Activated gamma-delta T cell treated with Interleukin-2 at 50 U/mL for 16 hours (primary cell): ENCODE measurements around the gene NRK.
"Not testable (repeated sequence)": the region's sequence is repeated elsewhere in the genome, so short reads cannot be mapped to it uniquely, and the experiment has no call there.

Source experiments
- DNase-seq: peaks from one replicate; pipeline ENCODE4 v3.0.0-alpha.2; 2020

Gene NRK

DNA sequence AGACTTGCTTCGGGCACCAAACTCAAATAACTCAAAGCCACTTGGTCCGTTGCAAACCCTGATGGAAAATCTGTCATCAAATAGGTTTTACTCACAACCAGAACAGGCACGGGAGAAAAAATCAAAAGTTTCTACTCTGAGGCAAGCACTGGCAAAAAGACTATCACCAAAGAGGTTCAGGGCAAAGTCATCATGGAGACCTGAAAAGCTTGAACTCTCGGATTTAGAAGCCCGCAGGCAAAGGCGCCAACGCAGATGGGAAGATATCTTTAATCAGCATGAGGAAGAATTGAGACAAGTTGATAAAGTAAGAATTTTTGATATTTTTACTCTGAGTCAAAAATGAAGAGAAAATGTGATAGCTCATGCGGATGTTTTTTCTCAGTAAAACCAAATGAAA, 87.2 kb downstream of the NRK start:
- no peak for DNase-seq

DNA sequence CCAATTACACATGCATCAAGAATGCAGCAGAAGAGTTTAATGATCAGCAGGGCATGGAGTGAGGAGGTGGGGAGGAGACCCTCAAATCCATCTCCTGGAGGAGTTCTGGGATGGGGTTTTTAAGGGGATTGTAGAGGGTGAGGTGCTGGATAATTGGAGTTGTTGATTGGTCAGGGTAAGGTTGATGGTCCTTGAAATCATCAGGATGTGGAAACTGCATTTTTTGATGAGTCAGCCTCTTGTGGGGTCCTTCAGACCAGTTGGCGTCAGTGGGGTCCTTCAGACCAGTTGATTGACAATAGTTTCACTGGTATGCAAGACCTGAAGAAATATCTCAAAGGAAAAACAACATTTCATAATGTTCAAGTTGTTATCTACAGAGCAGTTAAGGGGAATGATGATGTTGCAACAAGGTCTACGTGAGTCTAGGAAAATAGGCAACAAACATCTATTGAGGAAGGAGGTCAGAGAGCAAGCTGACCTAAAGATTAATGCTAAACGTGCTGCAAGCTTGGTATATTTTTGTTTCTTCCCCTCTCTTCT, 88.3 kb downstream of the NRK start:
- no peak for DNase-seq

DNA sequence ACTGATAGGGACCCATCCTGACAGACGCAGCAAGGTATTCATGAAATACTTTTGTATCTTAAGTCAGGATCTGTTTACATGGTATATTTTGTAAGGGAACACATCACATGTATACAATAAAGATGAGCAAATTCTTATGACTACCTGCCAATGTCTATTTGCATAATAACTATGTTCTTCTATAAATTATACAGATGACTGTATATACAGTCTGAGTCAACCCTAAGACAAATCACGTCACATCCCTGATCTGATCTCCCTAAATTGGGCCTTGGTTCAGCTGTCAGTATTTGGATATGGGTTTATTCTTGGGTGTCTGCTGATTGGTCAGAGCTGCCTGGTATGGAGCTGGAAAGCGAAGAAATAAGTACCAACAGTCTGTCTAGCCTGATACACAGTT, 122.9 kb downstream of the NRK start:
- DNase-seq: no peak

DNA sequence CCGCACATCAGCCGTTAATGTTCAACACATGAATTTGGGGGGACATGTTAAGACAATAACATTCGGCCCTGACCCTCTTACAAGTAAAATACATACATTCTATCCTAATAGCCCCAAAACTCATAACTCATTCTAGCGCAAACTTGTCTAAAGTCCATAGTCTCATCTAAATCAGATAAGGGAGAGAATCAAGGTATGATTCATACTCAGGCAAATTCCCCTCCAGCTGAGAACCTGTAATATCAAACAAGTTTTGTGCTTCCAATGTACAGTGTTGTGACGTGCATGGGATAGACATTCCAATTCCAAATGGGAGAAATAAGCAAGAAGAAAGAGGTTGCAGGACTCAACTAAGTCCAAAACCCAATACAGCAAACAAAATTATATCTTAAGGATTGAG, 147.1 kb downstream of the NRK start:
- DNase-seq: no peak

DNA sequence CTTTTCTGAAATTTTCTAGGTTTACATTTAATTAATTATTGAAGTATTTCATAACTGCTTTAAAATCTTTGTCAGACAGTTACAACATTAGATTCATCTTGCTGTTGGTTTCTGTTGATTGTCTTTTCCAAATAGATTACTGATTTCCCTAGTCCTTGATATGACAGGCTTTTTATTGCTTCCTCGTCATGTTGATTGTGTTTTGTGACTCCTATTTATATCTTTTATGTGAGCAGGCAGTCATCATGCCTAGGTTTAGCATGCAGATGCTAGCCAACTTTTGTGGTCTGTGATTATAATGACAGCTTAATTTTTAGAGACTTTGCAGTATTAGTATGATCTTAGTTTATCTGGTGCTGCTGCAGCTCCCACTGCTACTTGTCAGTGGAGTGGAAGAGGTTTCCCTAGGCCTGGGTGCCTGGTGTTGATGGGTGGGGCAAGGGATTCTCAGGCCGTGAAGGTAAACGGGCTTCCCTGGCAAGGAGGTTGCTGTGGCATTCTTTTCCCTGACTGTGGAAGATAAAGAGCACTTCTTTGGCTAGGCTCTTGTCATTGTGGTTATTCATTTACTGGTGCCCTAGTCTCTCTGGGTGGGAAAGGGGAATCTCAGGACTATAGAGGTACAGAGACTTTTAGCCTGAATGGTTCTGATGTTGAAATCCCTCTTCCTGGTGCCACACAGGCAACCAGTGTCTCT, 150.5 kb downstream of the NRK start:
- no peak for DNase-seq

DNA sequence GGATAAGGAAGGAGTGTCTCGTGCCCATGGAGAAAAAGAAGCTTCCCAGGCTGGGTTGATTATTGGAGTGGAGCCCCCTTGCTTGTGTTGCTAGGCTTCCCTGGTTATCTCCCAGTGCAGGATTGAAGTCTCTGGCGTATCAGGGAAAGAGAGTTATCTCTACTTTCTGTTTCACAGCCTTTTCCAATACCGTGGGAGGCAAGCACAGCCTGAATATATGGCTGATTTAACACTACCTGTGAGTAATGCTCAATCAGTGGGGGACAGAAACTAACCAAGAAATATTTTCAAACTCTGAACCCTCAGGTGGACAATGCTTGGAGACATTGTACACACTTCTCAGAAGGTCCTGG, 151.0 kb downstream of the NRK start:
- DNase-seq: no peak

DNA sequence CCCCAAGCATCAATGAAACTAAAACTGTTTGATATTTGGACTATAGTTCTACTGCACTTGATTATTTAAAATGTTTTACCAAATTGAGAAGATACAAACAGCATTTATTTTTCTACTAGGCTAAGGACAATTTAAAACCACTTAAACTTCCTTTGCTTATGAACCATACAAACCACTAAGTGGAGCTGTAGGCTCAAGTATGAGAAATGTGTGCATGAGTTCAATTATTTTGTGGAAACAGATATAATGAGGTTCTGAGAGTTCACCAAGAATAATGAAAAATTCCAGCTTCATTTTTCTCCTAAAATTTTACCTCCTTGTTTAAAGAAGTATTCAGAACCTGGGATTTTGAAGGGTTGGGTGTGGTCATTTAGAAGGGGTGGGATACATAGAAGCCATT, 153.0 kb downstream of the NRK start:
- DNase-seq: no peak

DNA sequence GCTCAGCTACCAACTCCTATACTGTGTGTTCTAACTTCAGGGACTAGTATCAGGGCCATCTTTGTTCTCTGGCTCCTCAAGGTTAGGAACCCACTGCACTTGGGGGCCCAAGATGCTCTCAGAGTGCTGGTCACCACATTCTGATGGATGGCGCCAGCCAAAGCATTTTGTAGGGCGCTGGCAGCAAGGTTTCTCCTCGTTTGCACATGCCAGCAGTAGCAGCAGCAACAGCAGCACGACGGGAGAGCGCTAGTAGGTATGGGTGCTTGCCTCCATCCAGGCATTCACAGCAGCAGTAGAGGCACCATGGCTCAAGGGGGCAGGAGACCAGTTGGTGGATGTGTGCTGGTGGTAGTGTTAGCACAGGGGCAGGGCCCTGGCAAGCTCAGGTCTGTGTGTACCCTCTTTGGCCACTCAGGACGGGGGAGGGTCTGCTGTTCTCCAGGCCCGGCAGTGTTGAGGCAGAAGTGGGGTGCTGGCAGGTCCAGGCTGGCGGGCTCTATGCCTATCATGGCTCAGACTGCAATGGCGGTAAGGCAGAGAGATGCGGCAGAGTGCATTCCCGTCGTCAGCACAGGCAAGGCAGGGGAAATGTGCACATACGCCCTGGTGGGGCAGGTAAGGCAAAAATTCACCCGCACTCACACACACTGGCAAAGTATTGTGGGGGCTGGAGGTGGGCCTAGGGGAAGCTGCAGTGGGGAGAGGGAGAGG, 159.6 kb downstream of the NRK start:
- DNase-seq: no peak

DNA sequence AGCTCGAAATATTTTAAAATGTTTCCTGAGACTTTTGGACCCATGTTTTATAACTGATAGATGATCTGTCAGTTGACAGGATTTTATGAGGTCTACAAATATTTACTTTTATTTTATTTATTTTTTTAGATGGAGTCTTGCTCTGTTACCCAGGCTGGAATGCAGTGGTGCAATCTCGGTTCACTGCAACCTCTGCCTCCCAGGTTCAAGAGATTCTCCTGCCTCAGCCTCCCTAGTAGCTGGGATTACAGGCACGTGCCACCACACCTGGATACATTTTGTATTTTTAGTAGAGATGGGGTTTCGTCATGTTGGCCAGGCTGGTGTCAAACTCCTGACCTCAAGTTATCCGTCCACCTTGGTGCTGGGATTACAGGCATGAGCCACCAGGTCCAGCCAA, 166.1 kb downstream of the NRK start:
- DNase-seq: not testable (repeated sequence)

DNA sequence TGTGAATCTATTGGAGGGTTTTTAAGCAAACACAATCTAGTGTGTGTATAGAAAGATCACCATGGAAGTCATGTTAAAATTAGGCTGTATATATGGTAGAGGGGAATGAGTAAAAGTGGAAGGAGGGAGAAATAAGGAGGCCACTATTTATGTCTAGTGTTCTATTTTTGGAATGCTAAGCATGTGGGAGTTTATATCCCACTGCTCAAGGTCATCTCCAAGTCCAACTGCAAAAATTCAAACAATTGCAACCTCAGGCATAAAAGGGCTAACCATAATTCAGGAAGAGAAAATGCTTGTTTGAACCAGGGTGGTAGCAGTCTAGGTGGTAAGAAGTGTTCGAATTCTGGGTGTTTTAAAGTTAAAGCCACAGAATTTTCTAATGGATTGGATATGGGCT, 177.0 kb downstream of the NRK start:
- DNase-seq: no peak

DNA sequence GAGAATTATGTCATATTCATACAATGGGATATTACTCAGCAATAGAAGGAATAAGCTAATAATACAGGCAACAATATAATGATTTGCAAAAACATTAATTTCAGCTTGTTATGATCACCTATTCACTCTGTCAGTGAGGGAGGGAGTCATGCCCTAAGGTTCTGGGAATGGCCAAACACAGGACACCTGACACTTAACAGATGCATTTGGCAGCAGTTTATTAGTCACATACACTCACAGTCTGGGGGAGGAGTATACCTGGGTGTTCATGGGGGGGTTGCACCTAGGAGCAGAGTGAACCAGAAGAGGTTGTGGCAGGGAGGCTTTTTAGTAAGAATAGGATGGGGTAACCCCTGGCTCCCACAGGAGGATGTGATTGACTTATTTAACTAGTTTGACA, 177.9 kb downstream of the NRK start:
- DNase-seq: no peak

DNA sequence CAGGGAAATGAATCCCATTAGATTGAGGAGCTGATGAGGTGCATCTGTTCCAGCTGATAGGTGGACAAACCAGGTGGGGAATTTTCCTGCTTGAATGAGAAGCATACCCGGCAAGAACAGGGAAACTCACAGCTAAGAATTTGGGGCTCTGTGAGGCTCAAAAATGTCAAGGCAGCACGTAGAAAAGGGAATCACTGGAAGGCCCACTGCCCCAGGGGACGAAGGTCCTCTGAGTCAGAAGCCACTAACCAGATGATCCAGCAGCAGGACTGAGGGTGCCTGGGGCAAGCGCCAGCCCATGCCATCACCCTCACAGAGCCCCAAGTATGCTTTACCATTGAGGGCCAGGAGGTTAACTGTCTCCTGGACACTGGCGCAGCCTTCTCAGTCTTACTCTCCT, 178.3 kb downstream of the NRK start:
- DNase-seq: not testable (repeated sequence)

DNA sequence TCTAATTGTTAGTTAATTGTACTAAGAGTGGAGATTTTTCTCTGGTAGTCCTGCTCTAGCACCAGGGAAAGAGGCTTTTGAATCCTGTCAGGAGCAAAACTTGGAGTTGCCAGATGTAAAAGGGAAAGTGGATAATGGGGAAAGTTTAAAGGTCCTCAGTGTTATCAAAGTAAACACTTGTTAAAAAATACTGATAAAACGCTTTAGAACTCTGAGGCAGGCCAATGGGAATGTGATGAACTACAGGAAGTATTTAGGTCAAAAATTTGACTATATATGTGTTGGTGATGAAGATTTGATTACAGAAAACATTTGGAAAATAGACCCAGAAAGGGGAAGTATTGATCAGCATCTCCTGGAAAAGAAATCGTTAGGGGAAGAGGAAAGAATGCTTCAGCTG, 183.3 kb downstream of the NRK start:
- DNase-seq: no peak

DNA sequence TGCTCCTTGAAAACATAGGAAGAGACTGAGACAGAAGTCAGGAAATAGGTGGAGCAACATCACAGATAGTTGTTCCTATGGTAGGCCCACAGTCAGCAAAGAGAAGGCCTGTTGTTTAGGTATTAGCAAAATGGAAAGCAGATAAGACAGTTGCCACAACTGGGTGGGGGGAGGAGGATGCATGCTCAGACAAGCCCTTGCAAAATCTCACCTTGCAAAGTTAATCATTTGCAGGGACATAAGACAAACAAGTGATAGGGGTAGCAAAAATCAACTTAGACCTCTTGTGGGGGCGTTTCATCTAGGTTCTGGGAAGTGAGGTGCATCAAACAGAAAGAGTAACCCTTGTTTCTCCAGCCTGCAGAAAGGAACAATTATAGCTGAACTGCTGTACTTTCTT, 185.5 kb downstream of the NRK start:
- DNase-seq: no peak
